ENCODE results near the gene FBXO22.

FBXO22 gene

GRCh38 chr15:75985971-75986370 lies 82.3 kb downstream of the FBXO22 start:
- TF ChIP-seq CTCF (IDR thresholded peaks at IDR 0.05; ENCODE audit: borderline replicate concordance, control extremely low read depth, extremely low read depth, insufficient read depth, missing control alignments) = no peak

GRCh38 chr15:75989045-75989444 lies 85.4 kb downstream of the FBXO22 start:
- no peak for DNase-seq (ENCODE audit: low spot score)
- in situ Hi-C loops (cut with MboI; ENCODE audit: low sequenced_read_pairs, unreplicated experiment) = no loop called here
- no peak for TF ChIP-seq CTCF (IDR thresholded peaks at IDR 0.05; ENCODE audit: borderline replicate concordance, control extremely low read depth, extremely low read depth, insufficient read depth, missing control alignments)

More at GRCh38 chr15:75985971-75986370, 82.3 kb downstream of the FBXO22 start:
- in situ Hi-C loops (cut with MboI; ENCODE audit: low sequenced_read_pairs, unreplicated experiment) = no loop called here
- no peak for DNase-seq (ENCODE audit: low spot score)

DNA sequence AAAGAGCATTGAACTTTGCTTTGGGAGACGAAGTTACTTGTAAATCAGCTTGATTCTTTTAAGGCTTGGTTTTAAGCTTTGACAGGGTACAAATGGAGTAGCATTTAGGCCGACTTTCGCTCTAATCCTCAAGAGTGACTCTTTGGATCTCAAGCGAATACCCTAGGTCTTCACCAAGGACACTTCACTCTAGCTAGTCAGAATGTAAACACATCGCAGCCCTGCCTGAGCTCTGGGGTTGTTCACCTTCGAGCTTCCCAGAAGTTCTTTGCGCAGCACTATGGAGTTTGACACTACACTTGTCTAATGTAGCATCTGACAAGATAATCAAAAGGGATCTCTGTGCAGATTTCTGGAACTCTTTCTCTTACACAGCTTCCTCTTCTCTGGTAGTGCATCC lies 86.2 kb downstream of the FBXO22 start:
- in situ Hi-C loops (cut with MboI; ENCODE audit: low sequenced_read_pairs, unreplicated experiment) = no loop called here
- no peak for DNase-seq (ENCODE audit: low spot score)
- no peak for TF ChIP-seq CTCF (IDR thresholded peaks at IDR 0.05; ENCODE audit: borderline replicate concordance, control extremely low read depth, extremely low read depth, insufficient read depth, missing control alignments)
